Gastrocnemius medialis (tissue), 4 donors: Measurements from ENCODE around the gene BTRC. TPM values are rescaled to one million over a fixed set of nuclear protein-coding genes. Genes with fewer than 3 reads are reported as not detected.
"Not testable (repeated sequence)": the region's sequence is repeated elsewhere in the genome, so short reads cannot be mapped to it uniquely, and the experiment has no call there.

Source experiments
- ATAC-seq, 2 donors: fragments of 150-250 bp; one replicate each; pipeline ENCODE4 v1.9.1; 2016
- DNase-seq, 2 donors: peaks; one replicate each; pipeline ENCODE4 v3.0.0-alpha.2; 2019
- H3K27ac ChIP-seq, 4 donors: fragments of 200-600 bp; sonication (generic); 1 replicate in 1 of 4; 2 replicates in 3 of 4; pipeline ENCODE4 v1.5.1; 2016 to 2018; ENCODE audit warnings: mild to moderate bottlenecking in 2 of 4, moderate library complexity in 1 of 4
- H3K27me3 ChIP-seq, 3 donors: fragments of 200-600 bp; sonication (generic) in 2 of 3; 1 replicate in 1 of 3; 2 replicates in 2 of 3; pipeline versions ENCODE4 v1.5.1 to v1.6.0; 2016 to 2019; ENCODE audit warnings: mild to moderate bottlenecking in 1 of 3, moderate library complexity in 1 of 3
- H3K36me3 ChIP-seq, 2 donors: fragments of 200-600 bp; sonication (generic) in 1 of 2; one replicate each; pipeline ENCODE4 v1.5.1; 2017 to 2018
- H3K4me1 ChIP-seq, 2 donors: fragments of 200-600 bp; sonication (generic) in 1 of 2; one replicate each; pipeline ENCODE4 v1.5.1; 2016 to 2017; ENCODE audit warnings: mild to moderate bottlenecking in 2 of 2
- H3K4me3 ChIP-seq, 4 donors: fragments of 200-600 bp; sonication (generic) in 3 of 4; 1 replicate in 1 of 4; 2 replicates in 3 of 4; pipeline ENCODE4 v1.5.1; 2016 to 2019; ENCODE audit warnings: mild to moderate bottlenecking in 2 of 4
- H3K9me3 ChIP-seq, 3 donors: fragments of 200-600 bp; sonication (generic) in 2 of 3; 1 replicate in 1 of 3; 2 replicates in 2 of 3; pipeline ENCODE4 v1.5.1; 2016 to 2019
- POLR2A ChIP-seq, 2 donors: fragments of 450-650 bp; IDR thresholded peaks; one replicate each; pipeline ENCODE4 v1.6.1; 2017; ENCODE audit warnings: antibody characterized with exemption in 2 of 2, mild to moderate bottlenecking in 2 of 2, moderate library complexity in 2 of 2
- in situ Hi-C, 4 donors: fragments of 200-750 bp; cut with MboI; loops; one replicate each; pipeline versions ENCODE4 v1.15.0 to v1.8.0; 2017; ENCODE audit warnings: low sequenced_read_pairs in 4 of 4
- intact Hi-C: fragments of 100-400 bp; cut with DNase I; formaldehyde crosslinking; loops from one replicate; pipeline ENCODE4 v1.15.1; 2023; ENCODE audit warnings: low total_unique reads
- total RNA-seq, 4 donors: library from RNA; depleted of rRNA; stranded (reverse); fragments of >200 nt; gene quantifications; one replicate each; pipeline versions ENCODE4 v1.1.0 to v1.2.3, GENCODE V29; 2016
- TF ChIP-seq, protein P1 (sequence below), 5 experiments: fragments of 450-650 bp in 3 of 5; fragments of 200-600 bp in 2 of 5; sonication (generic) in 2 of 5; IDR thresholded peaks in 4 of 5; conservative IDR thresholded peaks in 1 of 5; 1 replicate in 4 of 5; 2 replicates in 1 of 5; pipeline ENCODE4 v1.5.1; 2016 to 2019; ENCODE audit warnings: antibody characterized with exemption in 5 of 5, mild to moderate bottlenecking in 3 of 5, moderate library complexity in 3 of 5

The BTRC gene
- total RNA-seq, 4 donors from 2014 or later = 8.7 to 17.3 (median 12.6) TPM

DNA sequence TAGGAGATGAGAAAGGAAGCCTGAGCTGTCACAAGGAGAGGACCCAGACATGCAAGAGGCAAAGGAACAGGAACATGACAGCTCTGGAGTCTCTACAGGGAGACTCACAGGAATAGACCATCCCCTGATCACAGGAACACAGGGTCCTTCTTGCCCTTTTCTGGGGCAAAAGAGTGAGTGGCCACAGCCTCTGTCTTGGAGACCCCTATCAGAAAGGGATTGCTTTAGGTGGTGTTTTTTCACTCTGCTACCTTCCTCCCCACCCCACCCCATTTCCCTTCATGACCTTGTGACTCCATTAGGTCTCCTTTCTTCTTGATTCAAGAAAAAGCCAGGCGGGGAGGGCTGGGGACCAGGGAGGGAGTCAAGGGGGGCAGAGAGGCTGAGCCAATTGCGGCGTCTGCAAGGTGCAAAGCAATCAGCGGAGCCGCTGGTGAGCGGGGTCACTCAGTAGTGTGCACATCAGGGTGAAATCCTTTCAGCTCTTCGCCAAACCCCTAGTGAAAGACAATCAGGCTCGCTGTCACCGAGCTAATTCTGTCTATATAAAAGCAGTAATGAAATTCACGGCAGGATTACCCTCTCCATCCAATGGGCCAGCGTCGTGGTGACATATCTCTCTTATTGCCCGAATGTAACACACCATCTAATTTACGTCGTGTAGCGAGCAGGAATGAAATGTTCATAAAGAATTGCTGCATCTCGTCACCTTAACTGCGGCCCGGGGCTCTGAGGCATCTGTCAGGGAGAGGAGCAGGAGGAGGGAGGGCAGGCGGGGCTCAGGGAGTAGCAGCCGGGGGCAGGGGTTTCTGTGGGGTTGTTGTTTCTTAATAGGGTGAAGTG, 31.5 kb upstream of the BTRC start:
- H3K36me3 ChIP-seq = no peaks in the 10 kb centered on the region
- H3K27ac ChIP-seq = no peak overlapping the region
- DNase-seq = no peak
- H3K4me3 ChIP-seq = no peak overlapping the region
- no peak for TF ChIP-seq POLR2A (IDR thresholded peaks at IDR 0.05)
- TF ChIP-seq, protein P1, sequence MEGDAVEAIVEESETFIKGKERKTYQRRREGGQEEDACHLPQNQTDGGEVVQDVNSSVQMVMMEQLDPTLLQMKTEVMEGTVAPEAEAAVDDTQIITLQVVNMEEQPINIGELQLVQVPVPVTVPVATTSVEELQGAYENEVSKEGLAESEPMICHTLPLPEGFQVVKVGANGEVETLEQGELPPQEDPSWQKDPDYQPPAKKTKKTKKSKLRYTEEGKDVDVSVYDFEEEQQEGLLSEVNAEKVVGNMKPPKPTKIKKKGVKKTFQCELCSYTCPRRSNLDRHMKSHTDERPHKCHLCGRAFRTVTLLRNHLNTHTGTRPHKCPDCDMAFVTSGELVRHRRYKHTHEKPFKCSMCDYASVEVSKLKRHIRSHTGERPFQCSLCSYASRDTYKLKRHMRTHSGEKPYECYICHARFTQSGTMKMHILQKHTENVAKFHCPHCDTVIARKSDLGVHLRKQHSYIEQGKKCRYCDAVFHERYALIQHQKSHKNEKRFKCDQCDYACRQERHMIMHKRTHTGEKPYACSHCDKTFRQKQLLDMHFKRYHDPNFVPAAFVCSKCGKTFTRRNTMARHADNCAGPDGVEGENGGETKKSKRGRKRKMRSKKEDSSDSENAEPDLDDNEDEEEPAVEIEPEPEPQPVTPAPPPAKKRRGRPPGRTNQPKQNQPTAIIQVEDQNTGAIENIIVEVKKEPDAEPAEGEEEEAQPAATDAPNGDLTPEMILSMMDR (IDR thresholded peaks at IDR 0.05 in 4 of 5, conservative IDR thresholded peaks at IDR 0.05 in 1 of 5) = no peak
- in situ Hi-C loops = loop anchor here in 2 of 4 donors (25.0 kb wide), 2 partner anchors 115 to 240 kb away; no protein-coding TSS in a partner anchor
- H3K27me3 ChIP-seq = no peaks in the 10 kb centered on the region
- H3K4me1 ChIP-seq = no peaks in the 10 kb centered on the region
- no peak for ATAC-seq
- intact Hi-C loops = no loop called here
- no peaks in the 10 kb centered on the region for H3K9me3 ChIP-seq

DNA sequence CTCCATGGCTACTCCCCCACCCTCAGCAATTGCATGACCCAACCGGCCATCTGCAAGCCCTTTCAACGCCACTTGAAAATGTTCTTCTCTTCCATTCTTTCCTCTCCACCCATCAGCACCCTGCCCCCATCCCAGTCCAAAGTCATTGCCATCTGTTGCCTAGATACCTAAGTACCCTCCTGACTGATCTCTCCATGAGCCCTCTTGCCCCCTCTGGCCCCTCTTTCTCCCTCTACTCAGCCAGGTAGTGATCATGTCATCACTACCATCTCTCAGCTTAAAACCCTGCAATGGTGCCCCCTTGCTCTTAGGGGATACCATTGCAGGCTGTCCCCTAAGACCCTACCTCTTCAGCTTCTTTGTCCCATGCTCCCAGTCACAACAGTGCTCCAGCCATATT, 30.5 kb upstream of the BTRC start:
- TF ChIP-seq POLR2A (IDR thresholded peaks at IDR 0.05) = no peak
- TF ChIP-seq, protein P1 (IDR thresholded peaks at IDR 0.05 in 4 of 5, conservative IDR thresholded peaks at IDR 0.05 in 1 of 5) = no peak
- in situ Hi-C loops (loop anchor here in 2 of 4 donors (25.0 kb wide), 2 partner anchors 114 to 239 kb away; no protein-coding TSS in a partner anchor), intact Hi-C loops (no loop called here)
- H3K27me3 ChIP-seq = no peaks in the 10 kb centered on the region
- no peak overlapping the region for H3K27ac ChIP-seq
- no peaks in the 10 kb centered on the region for H3K9me3 ChIP-seq
- H3K4me3 ChIP-seq = no peak overlapping the region
- DNase-seq = no peak
- no peaks in the 10 kb centered on the region for H3K36me3 ChIP-seq
- no peak for ATAC-seq
- H3K4me1 ChIP-seq = no peaks in the 10 kb centered on the region

DNA sequence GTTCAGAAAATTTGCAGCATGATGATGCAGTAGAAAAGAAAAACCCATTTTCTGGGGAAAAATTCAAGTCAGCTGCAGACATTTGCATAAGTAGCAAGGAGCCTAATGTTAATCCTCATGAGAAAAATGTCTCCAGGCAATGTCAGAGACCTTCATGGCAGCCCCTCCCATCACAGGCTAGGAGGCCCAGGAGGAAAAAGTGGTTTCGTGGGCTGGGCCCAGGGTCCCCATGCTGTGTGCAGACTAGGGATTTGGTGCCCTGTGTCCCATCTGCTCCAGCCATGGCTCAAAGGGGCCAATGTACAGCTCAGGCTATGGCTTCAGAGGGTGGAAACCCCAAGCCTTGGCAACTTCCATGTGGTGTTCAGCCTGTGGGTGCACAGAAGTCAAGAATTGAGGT, 26.5 kb upstream of the BTRC start:
- H3K36me3 ChIP-seq, H3K27ac ChIP-seq, H3K27me3 ChIP-seq, H3K4me1 ChIP-seq, ATAC-seq, H3K4me3 ChIP-seq, DNase-seq, intact Hi-C loops, in situ Hi-C loops, H3K9me3 ChIP-seq: not testable (repeated sequence)

DNA sequence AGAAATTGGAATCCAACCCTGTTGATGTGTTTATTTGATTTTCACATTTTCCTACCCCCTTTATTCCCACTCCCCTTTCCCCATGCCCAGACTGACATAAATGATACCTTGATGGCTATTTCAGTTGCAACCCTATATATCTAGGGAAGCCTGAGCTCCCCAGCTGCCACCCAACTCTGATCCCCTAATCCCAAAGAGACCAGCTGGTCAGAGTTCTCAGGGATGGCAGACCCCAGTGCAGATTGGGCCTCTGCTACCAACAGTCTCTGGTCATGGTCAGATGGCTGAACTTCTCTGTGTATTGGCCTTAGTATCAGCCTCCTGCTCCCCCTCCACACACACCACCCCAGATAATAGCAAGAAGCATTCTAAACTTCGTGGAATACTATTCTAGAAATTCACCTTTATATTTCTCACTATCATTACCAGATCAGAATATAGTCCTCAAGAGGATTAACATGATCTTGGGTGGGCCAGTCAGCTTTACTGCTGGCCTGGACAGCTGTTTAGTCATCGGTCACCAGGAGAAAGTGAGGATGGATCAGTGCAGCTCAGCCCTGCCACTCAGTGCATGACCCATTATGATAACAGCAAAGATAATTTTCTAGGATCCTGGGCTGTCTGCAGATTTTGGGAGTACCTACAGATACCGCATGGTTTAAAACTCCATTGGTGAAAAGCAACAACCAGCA, 24.5 kb upstream of the BTRC start:
- no peak for ATAC-seq
- Histone ChIP-seq H3K36me3 (no peaks in the 10 kb centered on the region), H3K4me3 (no peak overlapping the region), H3K4me1 (no peaks in the 10 kb centered on the region), H3K27me3 (no peaks in the 10 kb centered on the region), H3K27ac (no peak overlapping the region), H3K9me3 (no peaks in the 10 kb centered on the region)
- no peak for DNase-seq
- TF ChIP-seq POLR2A (IDR thresholded peaks at IDR 0.05) = no peak
- TF ChIP-seq, protein P1 (IDR thresholded peaks at IDR 0.05 in 4 of 5, conservative IDR thresholded peaks at IDR 0.05 in 1 of 5) = no peak
- in situ Hi-C loops (no loop called here), intact Hi-C loops (no loop called here)

DNA sequence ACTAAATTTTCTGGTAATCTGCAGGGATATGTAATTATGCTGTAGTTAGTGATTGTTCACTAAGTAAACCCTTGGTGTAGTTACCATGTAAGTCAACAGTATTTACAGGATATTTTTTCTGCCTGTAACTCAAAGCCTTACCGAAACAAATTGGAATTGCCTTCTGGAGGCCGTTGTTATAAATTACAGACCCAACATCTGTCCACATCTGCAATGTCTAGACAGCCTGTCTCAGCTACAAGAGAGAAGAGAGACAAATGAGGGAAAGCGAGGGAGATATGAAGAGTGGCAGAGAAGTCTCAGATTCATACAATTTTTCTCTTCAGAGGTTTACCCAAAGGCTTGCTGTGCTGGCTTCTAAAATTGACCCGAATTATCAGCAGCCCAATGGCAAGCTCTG, 23.7 kb upstream of the BTRC start:
- in situ Hi-C loops (no loop called here), intact Hi-C loops (no loop called here)
- no peaks in the 10 kb centered on the region for H3K9me3 ChIP-seq
- no peak for ATAC-seq
- no peak for TF ChIP-seq POLR2A (IDR thresholded peaks at IDR 0.05)
- TF ChIP-seq, protein P1 (IDR thresholded peaks at IDR 0.05 in 4 of 5, conservative IDR thresholded peaks at IDR 0.05 in 1 of 5) = no peak
- H3K4me1 ChIP-seq = no peaks in the 10 kb centered on the region
- H3K4me3 ChIP-seq = no peak overlapping the region
- no peak overlapping the region for H3K27ac ChIP-seq
- no peaks in the 10 kb centered on the region for H3K36me3 ChIP-seq
- no peaks in the 10 kb centered on the region for H3K27me3 ChIP-seq
- DNase-seq = no peak
